A673 (cell line): Measurements from ENCODE around the gene MAPKAPK2.

Source experiments
- CTCF ChIP-seq: fragments of 300-800, 200-600 bp; sonication (generic); conservative IDR thresholded peaks from 2 replicates; pipeline ENCODE4 v1.5.1; 2017; ENCODE audit warnings: low read depth, mild to moderate bottlenecking, antibody characterized with exemption, low read length, moderate library complexity, mixed read lengths
- EZH2 ChIP-seq: fragments of 200-600 bp; sonication (generic); IDR thresholded peaks from 2 replicates; pipeline ENCODE4 v1.6.1; 2017; ENCODE audit warnings: borderline replicate concordance, low read depth, mild to moderate bottlenecking, mixed read lengths, antibody characterized with exemption, low read length; ENCODE audit not compliant: poor library complexity, severe bottlenecking

- no peak for TF ChIP-seq CTCF
- TF ChIP-seq EZH2 = no peak
Observed at GRCh38 chr1:206672011-206672688, 12.6 kb upstream of the MAPKAPK2 start.
